Thyroid gland (tissue), 4 donors: ENCODE data around the gene CIRBP.

Experiments
- POLR2A ChIP-seq, 2 donors: fragments of 450-650 bp; IDR thresholded peaks; one replicate each; pipeline ENCODE4 v1.6.1; 2017; ENCODE audit warnings: antibody characterized with exemption in 2 of 2, mild to moderate bottlenecking in 2 of 2, moderate library complexity in 1 of 2
- TF ChIP-seq, protein P1 (sequence below), 6 experiments: fragments of 200-600 bp in 3 of 6; fragments of 450-650 bp in 3 of 6; sonication (generic) in 3 of 6; IDR thresholded peaks; one replicate each; pipeline ENCODE4 v1.5.1; 2016 to 2019; ENCODE audit warnings: antibody characterized with exemption in 6 of 6, mild to moderate bottlenecking in 2 of 6, inconsistent platforms in 1 of 6, moderate library complexity in 1 of 6

DNA sequence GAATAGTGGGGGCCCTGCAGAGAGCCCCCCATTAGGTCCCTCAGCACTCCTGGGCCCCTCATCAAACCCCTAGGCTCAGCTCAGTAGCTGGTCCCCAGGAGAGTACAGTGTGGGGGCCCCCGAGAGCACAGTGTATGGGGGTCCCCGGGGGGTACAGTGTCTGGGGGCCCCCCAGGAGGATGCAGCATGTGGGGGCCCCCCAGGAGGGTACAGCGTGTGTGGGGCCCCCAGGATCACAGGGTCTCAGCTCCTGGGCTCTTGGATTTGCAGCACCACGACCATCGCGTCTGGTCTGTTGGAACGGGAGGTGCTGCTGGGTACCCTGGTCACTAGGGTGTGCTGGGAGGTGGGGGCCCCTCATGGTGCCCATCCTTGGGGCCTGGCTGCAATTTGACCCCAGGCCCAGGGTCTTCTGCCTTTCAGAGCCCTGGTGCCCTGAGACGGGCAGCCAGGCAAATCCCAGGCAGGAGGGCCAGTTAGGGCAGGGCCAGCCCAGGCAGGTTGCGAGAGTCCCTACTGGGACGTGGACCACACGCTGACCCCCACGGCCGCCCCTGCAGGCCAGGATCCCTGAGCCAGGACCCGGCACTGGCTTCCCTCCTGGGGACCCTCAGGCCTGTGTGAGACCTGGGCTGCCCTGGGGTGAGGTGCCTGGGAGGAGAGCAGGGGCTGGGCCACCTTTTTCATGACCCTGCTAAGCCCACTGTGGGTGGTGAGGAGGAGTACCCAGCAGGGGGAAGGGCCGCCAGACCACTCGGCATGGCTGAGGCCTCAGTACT, 44.9 kb upstream of the CIRBP start:
- TF ChIP-seq, protein P1, sequence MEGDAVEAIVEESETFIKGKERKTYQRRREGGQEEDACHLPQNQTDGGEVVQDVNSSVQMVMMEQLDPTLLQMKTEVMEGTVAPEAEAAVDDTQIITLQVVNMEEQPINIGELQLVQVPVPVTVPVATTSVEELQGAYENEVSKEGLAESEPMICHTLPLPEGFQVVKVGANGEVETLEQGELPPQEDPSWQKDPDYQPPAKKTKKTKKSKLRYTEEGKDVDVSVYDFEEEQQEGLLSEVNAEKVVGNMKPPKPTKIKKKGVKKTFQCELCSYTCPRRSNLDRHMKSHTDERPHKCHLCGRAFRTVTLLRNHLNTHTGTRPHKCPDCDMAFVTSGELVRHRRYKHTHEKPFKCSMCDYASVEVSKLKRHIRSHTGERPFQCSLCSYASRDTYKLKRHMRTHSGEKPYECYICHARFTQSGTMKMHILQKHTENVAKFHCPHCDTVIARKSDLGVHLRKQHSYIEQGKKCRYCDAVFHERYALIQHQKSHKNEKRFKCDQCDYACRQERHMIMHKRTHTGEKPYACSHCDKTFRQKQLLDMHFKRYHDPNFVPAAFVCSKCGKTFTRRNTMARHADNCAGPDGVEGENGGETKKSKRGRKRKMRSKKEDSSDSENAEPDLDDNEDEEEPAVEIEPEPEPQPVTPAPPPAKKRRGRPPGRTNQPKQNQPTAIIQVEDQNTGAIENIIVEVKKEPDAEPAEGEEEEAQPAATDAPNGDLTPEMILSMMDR (IDR thresholded peaks at IDR 0.05): no peak
- no peak for TF ChIP-seq POLR2A (IDR thresholded peaks at IDR 0.05)
